PC-9 (cell line): ENCODE results near the gene MAPRE3.

Source experiments
- CTCF ChIP-seq: fragments of 200-600 bp; sonication (generic); conservative IDR thresholded peaks from 2 replicates; pipeline ENCODE4 v1.6.1; 2017; ENCODE audit warnings: mixed run types, antibody characterized with exemption, mild to moderate bottlenecking, moderate library complexity
- EZH2 ChIP-seq: fragments of 200-600 bp; sonication (generic); IDR thresholded peaks from 2 replicates; pipeline ENCODE4 v1.8.0; 2017; ENCODE audit warnings: antibody characterized with exemption, low read depth

GRCh38 chr2:27027211-27027651 lies 56.8 kb downstream of the MAPRE3 start:
- TF ChIP-seq CTCF (no peak), EZH2 (no peak)
